Airway epithelial cell (primary cell): ENCODE data around the gene SLC25A19. TPM values are rescaled to one million over a fixed set of nuclear protein-coding genes. Genes with fewer than 3 reads are reported as not detected.

Source experiments
- total RNA-seq: library from RNA; depleted of rRNA; stranded (reverse); fragments of >200 nt; gene quantifications from 2 replicates; pipeline ENCODE4 v1.2.3, GENCODE V29; 2015

The SLC25A19 gene
- 10.1 and 12.5 TPM in 2 replicates for total RNA-seq

DNA sequence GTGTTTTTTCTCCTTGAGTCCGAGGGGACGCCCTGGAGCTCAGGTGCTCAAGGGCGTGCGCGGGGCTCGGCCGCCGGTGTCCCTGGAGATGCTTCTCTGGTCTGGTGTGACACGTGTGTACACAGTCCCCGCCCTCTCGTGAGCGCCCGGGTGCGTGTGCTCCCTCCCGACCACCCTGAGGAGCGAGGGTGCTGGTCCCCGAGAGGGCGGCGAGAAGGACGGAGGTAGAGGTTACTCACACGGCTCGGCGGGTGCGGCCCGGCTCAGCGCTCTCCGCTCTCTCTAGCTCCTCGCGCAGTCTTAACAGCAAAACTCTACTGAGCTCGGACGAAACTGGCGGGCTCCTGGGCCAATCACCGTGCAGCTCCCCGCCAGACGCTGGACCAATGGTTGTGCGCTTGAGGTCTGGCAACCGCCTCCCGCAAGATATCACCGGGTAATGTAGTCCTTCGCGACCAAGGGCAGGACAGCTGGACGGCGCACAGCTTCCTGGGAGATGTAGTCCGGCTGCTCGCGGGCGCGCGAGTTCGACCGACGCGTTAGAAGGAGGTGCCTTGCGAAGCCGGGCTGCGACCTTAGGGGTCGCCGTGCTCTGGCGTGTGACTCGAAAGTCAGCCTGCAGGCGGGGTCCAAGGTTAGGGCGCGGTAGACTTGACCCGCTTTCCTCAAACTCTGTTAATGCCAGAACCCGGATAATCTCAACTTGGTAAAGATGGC lies at the start of gene SLC25A19:
TSS of gene SLC25A19 (minus strand) at position 319 of the 717 bp plus-strand sequence. CDS start 2,669 bp downstream, outside the sequence.

DNA sequence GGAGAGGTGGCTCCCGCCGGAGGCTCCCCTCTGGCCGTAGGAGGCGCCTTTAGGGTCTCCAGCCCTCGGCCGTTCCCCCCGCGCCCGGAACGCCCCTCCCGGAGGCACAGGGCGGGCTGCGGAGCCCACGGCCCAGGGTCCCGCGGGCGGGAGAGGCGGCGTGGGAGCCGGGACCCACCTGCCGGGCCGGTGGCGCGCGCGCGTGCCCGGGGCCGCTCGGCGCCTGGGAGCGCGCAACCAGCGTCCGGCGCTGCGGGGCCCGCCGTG lies 18.3 kb downstream of the SLC25A19 start, which contains the start of gene MIF4GD:
TSS of gene MIF4GD (minus strand) at position 266 of the 267 bp plus-strand sequence. CDS start 1,036 bp downstream, outside the sequence.

DNA sequence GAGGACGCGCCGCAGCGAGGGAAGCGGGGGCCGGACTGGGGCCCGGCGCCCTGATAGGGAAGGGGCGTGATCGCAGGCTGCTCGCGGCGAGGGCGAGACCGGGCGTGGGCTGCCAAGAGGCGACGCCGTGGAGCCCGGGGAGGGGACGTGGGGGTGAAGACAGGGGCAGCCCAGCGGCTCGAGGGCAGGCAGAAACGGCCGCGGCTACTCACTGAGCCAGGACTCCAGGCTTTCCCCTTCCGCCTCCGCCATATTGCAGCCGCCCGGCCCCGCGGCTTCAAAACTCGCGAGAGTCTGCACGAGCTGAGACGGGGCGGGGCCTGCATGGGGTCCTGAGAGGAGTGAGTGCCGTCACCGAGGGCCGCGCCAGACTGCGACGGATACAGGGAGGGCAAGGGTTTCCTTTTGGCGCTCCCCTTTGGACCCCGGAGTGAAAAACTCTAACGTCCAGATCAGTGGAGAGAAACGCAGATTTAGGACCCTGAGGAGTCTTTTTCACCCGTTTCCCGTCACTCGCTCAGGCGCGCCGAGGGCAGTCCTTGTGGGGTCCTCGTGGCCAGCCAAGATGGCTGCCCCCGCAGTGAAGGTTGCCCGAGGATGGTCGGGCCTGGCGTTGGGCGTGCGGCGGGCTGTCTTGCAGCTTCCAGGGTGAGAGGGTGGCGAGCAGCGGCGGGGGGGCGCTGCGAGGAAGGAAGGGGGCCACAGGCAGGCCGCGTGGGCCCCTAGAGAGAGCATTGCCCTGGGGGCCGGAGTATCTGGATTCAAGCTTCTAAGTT lies 27.7 kb downstream of the SLC25A19 start, which contains the start of the genes GGA3 and MRPS7:
TSS of gene GGA3 (minus strand) at position 271 of the 776 bp plus-strand sequence. CDS start at position 252, 19 bp downstream.
TSS of gene MRPS7 (plus strand) at position 544 of the 776 bp plus-strand sequence. CDS start at position 566, 22 bp downstream.

Other genes starting within 250 kb of the SLC25A19 start
- 301 and 458 TPM in 2 replicates for gene ATP5PD, start 242.5 kb downstream of the SLC25A19 start, total RNA-seq
- gene KCTD2, start 242.2 kb downstream of the SLC25A19 start, total RNA-seq, result 11.7 and 13.5 TPM in 2 replicates
- 8.5 and 13.2 TPM in 2 replicates for gene SLC16A5, start 201.5 kb downstream of the SLC25A19 start, total RNA-seq
- gene ARMC7, start 179.5 kb downstream of the SLC25A19 start, total RNA-seq, result 4.4 and 4.6 TPM in 2 replicates
- 93.8 and 111 TPM in 2 replicates for gene NT5C, start 157.7 kb downstream of the SLC25A19 start, total RNA-seq
- gene JPT1, start 134.9 kb downstream of the SLC25A19 start, total RNA-seq, result 434 and 467 TPM in 2 replicates
- 107 TPM in 2 replicates for gene SUMO2, start 106.5 kb downstream of the SLC25A19 start, total RNA-seq
- gene NUP85, start 83.8 kb downstream of the SLC25A19 start, total RNA-seq, result 19.4 and 37.3 TPM in 2 replicates
- 14.4 and 21.2 TPM in 2 replicates for gene GGA3, start 27.8 kb downstream of the SLC25A19 start, total RNA-seq
- gene MRPS7, start 27.6 kb downstream of the SLC25A19 start, total RNA-seq, result 72.1 and 75.1 TPM in 2 replicates
- 23.2 and 32.6 TPM in 2 replicates for gene MIF4GD, start 18.2 kb downstream of the SLC25A19 start, total RNA-seq
- 69.3 and 120 TPM in 2 replicates for gene GRB2, start 116.2 kb upstream of the SLC25A19 start, total RNA-seq
- gene TMEM94, start 167.2 kb upstream of the SLC25A19 start, total RNA-seq, result 42.2 and 54.5 TPM in 2 replicates
- 10.4 and 15.6 TPM in 2 replicates for gene CASKIN2, start 226.1 kb upstream of the SLC25A19 start, total RNA-seq
- 29.6 and 43.5 TPM in 2 replicates for gene TSEN54, start 227.1 kb upstream of the SLC25A19 start, total RNA-seq
- gene LLGL2, start 236.3 kb upstream of the SLC25A19 start, total RNA-seq, result 47.7 and 48.8 TPM in 2 replicates